HG02763 (cell line): ENCODE measurements around the gene RELCH.
A peak's percentile ranks its signal among the peaks of the same experiment; 100 is the strongest.

Experiments
- ATAC-seq: cut with Tn5 transposase; IDR thresholded peaks from one replicate; pipeline ENCODE4 v1.9.1; 2021; ENCODE audit warnings: mild to moderate bottlenecking, moderate library complexity; ENCODE audit not compliant: unreplicated experiment

Gene RELCH

GRCh38 chr18:62250475-62250874 lies 63.4 kb downstream of the RELCH start:
- ATAC-seq, result no peak

- no peak for ATAC-seq
Measured at GRCh38 chr18:62258093-62258492, 71.0 kb downstream of the RELCH start.

GRCh38 chr18:62258616-62259015 lies 71.6 kb downstream of the RELCH start:
- no peak for ATAC-seq

GRCh38 chr18:62262061-62262460 lies 75.0 kb downstream of the RELCH start:
- ATAC-seq, result no peak

GRCh38 chr18:62264984-62265383 lies 77.9 kb downstream of the RELCH start:
- no peak for ATAC-seq

DNA sequence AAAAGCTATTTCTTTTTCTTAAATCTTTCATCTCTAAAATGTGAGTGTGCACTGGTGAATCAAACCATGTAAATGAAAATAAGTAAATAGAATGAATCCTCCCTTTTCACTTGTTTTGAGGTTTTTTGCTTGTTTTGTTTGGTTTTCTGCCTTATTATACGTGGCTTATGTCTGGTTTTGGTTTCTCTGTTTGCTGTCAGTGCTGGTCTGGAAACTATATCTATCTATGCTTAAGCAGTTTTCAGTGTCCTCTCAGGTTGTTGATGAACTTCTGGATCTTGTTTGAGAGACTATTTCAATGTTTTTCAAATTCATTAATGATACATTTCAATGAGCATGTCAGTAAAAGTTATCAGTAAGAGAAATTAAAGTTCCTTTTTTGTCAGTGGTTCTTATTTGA lies 90.0 kb downstream of the RELCH start:
- ATAC-seq, result no peak

DNA sequence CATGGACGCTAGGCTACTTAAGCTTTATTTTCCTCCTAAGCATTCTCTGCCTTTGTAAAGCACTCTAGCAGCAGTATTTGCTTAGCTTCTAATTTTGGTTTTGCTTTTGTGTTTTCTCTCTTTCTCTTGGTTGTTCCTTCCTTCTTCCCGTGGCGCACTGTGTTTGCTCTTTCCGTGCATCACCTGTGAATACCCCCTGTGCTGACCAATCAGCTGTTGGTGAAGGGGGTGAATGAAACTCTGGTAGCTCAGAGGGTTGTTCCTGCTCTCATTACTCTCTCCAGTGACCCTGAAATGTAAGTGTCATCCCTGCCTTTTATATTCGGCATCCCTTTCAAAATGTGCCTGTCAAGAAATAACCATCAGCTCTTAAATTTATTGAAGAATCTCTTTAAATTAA lies 92.5 kb downstream of the RELCH start:
- ATAC-seq, result no peak

- ATAC-seq, result no peak
Measured at GRCh38 chr18:62280058-62280457, 93.0 kb downstream of the RELCH start.

GRCh38 chr18:62280786-62281185 lies 93.7 kb downstream of the RELCH start:
- no peak for ATAC-seq

DNA sequence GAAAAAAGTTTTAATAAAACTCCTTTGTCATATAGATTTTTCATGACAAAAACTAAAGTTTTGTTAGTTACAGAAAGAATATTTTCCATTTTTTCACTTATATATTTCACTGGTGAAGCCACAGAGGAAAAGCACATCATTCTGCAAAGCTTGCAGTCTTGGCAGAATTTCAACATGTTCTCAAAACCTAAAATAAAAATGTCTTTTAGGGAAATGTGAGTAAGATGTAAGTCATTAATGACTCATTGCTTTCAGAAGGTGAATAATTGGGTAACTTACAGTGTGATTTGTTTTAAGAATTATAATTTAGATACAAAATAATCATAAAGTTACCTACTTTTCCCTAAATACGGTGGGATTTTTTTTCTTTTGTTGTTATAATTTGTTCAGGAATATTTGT lies 94.6 kb downstream of the RELCH start:
- no peak for ATAC-seq

DNA sequence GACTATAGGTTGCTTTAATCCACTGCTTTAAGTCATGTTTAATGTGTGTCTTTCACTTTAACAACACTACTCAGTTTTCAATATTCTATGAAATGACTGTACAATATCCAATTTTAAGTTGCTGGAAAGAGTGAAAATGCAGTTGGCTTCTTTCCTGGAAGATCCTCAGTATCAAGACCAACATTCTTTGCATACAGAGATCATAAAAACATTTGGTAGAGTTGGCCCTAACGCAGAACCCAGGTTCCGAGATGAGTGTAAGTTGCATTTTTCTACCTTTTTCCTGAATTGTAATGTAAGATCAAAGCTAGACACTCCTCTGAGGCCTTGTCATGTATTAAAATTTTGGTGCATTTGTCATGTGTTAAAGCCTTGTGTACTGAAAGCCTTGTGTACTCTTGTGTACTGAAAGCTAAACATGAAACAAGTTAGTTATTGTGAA lies 95.2 kb downstream of the RELCH start:
- no peak for ATAC-seq

GRCh38 chr18:62284637-62285036 lies 97.6 kb downstream of the RELCH start:
- no peak for ATAC-seq

DNA sequence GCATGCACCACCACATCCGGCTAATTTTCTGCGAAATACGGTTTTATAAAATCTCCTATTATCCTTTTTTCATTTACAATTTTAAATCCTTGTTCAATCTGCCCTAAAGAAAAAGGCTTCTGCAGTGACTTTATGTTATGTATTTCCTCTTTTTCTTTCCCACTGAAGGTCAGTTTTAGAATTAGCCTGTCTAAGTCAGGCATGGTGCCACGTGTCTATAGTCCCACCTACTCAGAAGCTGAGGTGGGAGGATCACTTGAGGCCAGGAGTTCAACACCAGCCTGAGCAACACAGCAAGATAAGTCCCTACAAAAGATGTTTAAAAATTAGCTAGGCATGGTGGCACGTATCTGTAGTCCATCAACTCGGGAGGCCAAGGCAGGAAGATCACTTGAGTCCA lies 98.2 kb downstream of the RELCH start:
- ATAC-seq, result no peak

GRCh38 chr18:62287781-62288664 lies 101.0 kb downstream of the RELCH start:
- ATAC-seq, result peak; percentile 29

GRCh38 chr18:62288665-62289008 lies 101.6 kb downstream of the RELCH start:
- ATAC-seq, result peak; percentile 57

DNA sequence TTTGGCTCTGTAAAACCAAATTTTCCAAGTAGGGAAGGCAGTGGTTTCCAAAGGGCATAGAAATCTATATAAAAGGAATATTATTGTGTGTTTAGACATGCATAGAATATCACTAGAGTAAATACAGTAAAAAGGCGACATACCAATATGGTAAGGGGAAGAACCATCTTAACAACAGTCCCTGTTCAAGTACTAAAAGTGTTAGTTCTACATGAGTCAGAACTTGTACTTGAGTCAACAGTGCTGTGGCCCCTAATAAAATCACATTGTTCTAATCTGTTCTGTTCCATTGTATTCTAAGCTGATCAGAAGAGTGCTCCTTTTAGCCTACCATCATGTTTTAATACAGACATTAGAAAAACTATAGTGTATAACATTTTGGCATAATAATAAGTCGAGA lies 102.0 kb downstream of the RELCH start:
- ATAC-seq, result peak; percentile 46

- no peak for ATAC-seq
Measured at GRCh38 chr18:62294073-62294472, 107.0 kb downstream of the RELCH start.

- ATAC-seq, result no peak
Measured at GRCh38 chr18:62300359-62300963, 113.4 kb downstream of the RELCH start.

DNA sequence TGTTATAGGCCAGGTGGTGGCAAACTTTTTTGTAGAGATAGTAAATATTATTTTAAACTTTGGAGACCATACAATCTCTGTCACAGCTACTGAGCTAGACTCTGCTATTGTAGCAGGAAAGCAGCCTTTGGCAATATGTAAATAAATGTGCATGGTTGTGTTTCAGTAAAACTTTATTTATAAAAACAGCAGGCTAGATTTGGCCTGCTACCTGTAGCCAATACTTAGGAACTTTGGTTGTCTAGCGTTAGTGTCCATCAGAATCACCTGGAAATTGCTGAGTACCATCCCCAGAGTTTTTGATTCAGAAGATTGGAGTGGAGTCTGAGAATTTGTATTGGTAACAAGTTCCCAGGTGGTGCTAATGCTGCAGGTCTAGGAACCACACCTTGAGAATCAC lies 114.3 kb downstream of the RELCH start:
- ATAC-seq, result no peak

GRCh38 chr18:62312851-62313250 lies 125.8 kb downstream of the RELCH start:
- no peak for ATAC-seq

GRCh38 chr18:62318228-62319180 lies 131.4 kb downstream of the RELCH start:
- ATAC-seq, result no peak
